Keratinocyte (primary cell): ENCODE results near the gene BRD7. TPM values are rescaled to one million over a fixed set of nuclear protein-coding genes. Genes with fewer than 3 reads are reported as not detected.

Experiments
- DNase-seq: peaks from one replicate; pipeline ENCODE4 v3.0.0-alpha.2; 2011; ENCODE audit warnings: low read depth, missing footprints, low spot score
- FAIRE-seq: peaks from 2 replicates; lab custom pipeline; 2011; peaks lifted over from hg19 to GRCh38; lab: Jason Lieb, UNC
- H2AFZ ChIP-seq: 2 replicates; pipeline ENCODE4 v1.6.0; 2012; ENCODE audit warnings: low read length, control low read depth, inconsistent platforms; ENCODE audit not compliant: control insufficient read depth
- H3K27ac ChIP-seq: 2 replicates; pipeline ENCODE4 v1.5.1; 2011; ENCODE audit warnings: low read length; ENCODE audit not compliant: control insufficient read depth, insufficient read depth
- H3K27me3 ChIP-seq: 3 replicates; pipeline ENCODE4 v1.6.0; 2011; ENCODE audit warnings: low read length; ENCODE audit not compliant: control insufficient read depth, insufficient read depth; ENCODE audit errors: extremely low read depth
- H3K36me3 ChIP-seq, 2 experiments: 2 replicates in 1 of 2; 3 replicates in 1 of 2; pipeline ENCODE4 v1.5.1; 2011; ENCODE audit warnings: low read length in 2 of 2, mild to moderate bottlenecking in 1 of 2; ENCODE audit not compliant: control insufficient read depth in 2 of 2, insufficient read depth in 2 of 2; ENCODE audit errors: extremely low read depth in 1 of 2
- H3K4me1 ChIP-seq: 3 replicates; pipeline ENCODE4 v1.5.1; 2011; ENCODE audit warnings: low read length; ENCODE audit not compliant: control insufficient read depth, insufficient read depth; ENCODE audit errors: extremely low read depth
- H3K4me2 ChIP-seq: 3 replicates; pipeline ENCODE4 v1.6.0; 2011; ENCODE audit warnings: low read depth, low read length; ENCODE audit not compliant: control insufficient read depth, insufficient read depth; ENCODE audit errors: extremely low read depth
- H3K4me3 ChIP-seq, 3 experiments: fragments of 200-600 bp in 1 of 3; sonication (generic) in 1 of 3; 2 replicates in 2 of 3; 3 replicates in 1 of 3; pipeline ENCODE4 v1.5.1; 2011 to 2016; ENCODE audit warnings: low read length in 3 of 3, mild to moderate bottlenecking in 3 of 3, control low read depth in 2 of 3, inconsistent platforms in 1 of 3, low read depth in 1 of 3, mixed read lengths in 1 of 3, mixed run types in 1 of 3, moderate library complexity in 1 of 3; ENCODE audit not compliant: control insufficient read depth in 2 of 3, insufficient read depth in 2 of 3; ENCODE audit errors: extremely low read depth in 1 of 3
- H3K79me2 ChIP-seq: 2 replicates; pipeline ENCODE4 v1.6.0; 2012; ENCODE audit warnings: low read length; ENCODE audit not compliant: control insufficient read depth, insufficient read depth
- H3K9ac ChIP-seq: 3 replicates; pipeline ENCODE4 v1.6.0; 2011; ENCODE audit warnings: low read length; ENCODE audit not compliant: control insufficient read depth, insufficient read depth; ENCODE audit errors: extremely low read depth
- H3K9me1 ChIP-seq: 3 replicates; pipeline ENCODE4 v1.6.0; 2011; ENCODE audit warnings: low read length; ENCODE audit not compliant: control insufficient read depth, insufficient read depth; ENCODE audit errors: extremely low read depth
- H3K9me3 ChIP-seq: 2 replicates; pipeline ENCODE4 v1.5.1; 2012; ENCODE audit warnings: low read depth, low read length; ENCODE audit not compliant: control insufficient read depth
- H4K20me1 ChIP-seq: 3 replicates; pipeline ENCODE4 v1.6.0; 2011; ENCODE audit warnings: low read length; ENCODE audit not compliant: control insufficient read depth, insufficient read depth; ENCODE audit errors: extremely low read depth
- CTCF ChIP-seq, 3 experiments: IDR thresholded peaks in 1 of 3; conservative IDR thresholded peaks in 1 of 3; optimal IDR thresholded peaks in 1 of 3; 2 replicates in 2 of 3; 3 replicates in 1 of 3; pipeline versions ENCODE3 to v1.5.1; 2011; ENCODE audit warnings: low read length in 3 of 3, mild to moderate bottlenecking in 3 of 3, moderate library complexity in 2 of 3, control low read depth in 1 of 3, inconsistent platforms in 1 of 3; ENCODE audit not compliant: insufficient read depth in 2 of 3; ENCODE audit errors: extremely low read depth in 1 of 3
- EZH2 ChIP-seq: IDR thresholded peaks from one replicate; pipeline ENCODE4 v1.6.1; 2012; ENCODE audit warnings: inconsistent platforms, mild to moderate bottlenecking, low read length, moderate library complexity
- dilution Hi-C: fragments of 300-500 bp; cut with MboI; formaldehyde crosslinking; loops from one replicate; pipeline ENCODE4 v1.7.0; 2020; ENCODE audit warnings: low sequenced_read_pairs; ENCODE audit not compliant: extremely low pct_ligation_motif_present
- polyA plus RNA-seq, 5 experiments: library from polyadenylated mRNA; depleted of rRNA in 3 of 5; stranded (reverse) in 3 of 5; stranded (forward) in 1 of 5; unstranded in 1 of 5; fragments of >200 nt; gene quantifications; 1 replicate in 1 of 5; 2 replicates in 3 of 5; 3 replicates in 1 of 5; pipeline versions ENCODE4 v1.2.1 to v1.2.3, GENCODE V29; 2011 to 2012; ENCODE audit warnings: missing spikeins in 2 of 5, low read depth in 1 of 5, low replicate concordance in 1 of 5

The BRD7 gene
- polyA plus RNA-seq, 1 donor (not counting 4 experiments of a cell fraction or from before 2014, with no cell fraction given): 66.6 TPM

- H4K20me1 ChIP-seq: no peaks in the 10 kb centered on the region
- no peaks in the 10 kb centered on the region for H3K9me3 ChIP-seq
- H3K27ac ChIP-seq: no peak overlapping the region
- H2AFZ ChIP-seq: no peak overlapping the region
- DNase-seq (no peak), FAIRE-seq (no peak)
- dilution Hi-C loops: no loop called here
- no peak for TF ChIP-seq EZH2
- no peak for TF ChIP-seq CTCF (optimal IDR thresholded peaks at IDR 0.05 in 1 of 3, IDR thresholded peaks at IDR 0.05 in 1 of 3, conservative IDR thresholded peaks at IDR 0.05 in 1 of 3; ENCODE audit: extremely low read depth in 1 of 3, insufficient read depth in 2 of 3, low read length in 3 of 3)
- no peak overlapping the region for H3K4me3 ChIP-seq
- no peak overlapping the region for H3K4me2 ChIP-seq
- H3K36me3 ChIP-seq: peaks cover 0 to 13% of the 10 kb centered on the region in 2 experiments
- H3K4me1 ChIP-seq: peaks cover 2% of the 10 kb centered on the region
- no peak overlapping the region for H3K9ac ChIP-seq
- H3K79me2 ChIP-seq: no peaks in the 10 kb centered on the region
- no peaks in the 10 kb centered on the region for H3K27me3 ChIP-seq
- no peaks in the 10 kb centered on the region for H3K9me1 ChIP-seq
Observed at GRCh38 chr16:50299508-50300105, 69.2 kb downstream of the BRD7 start.

GRCh38 chr16:50298591-50299507 lies 69.9 kb downstream of the BRD7 start:
- H3K4me2 ChIP-seq: no peak overlapping the region

More at GRCh38 chr16:50298591-50299507, 69.9 kb downstream of the BRD7 start:
- H3K36me3 ChIP-seq: peaks cover 0 to 17% of the 10 kb centered on the region in 2 experiments
- no peak overlapping the region for H3K4me3 ChIP-seq
- no peak overlapping the region for H2AFZ ChIP-seq
- FAIRE-seq (no peak), DNase-seq (no peak)
- TF ChIP-seq CTCF (optimal IDR thresholded peaks at IDR 0.05 in 1 of 3, IDR thresholded peaks at IDR 0.05 in 1 of 3, conservative IDR thresholded peaks at IDR 0.05 in 1 of 3; ENCODE audit: extremely low read depth in 1 of 3, insufficient read depth in 2 of 3, low read length in 3 of 3): no peak
- H4K20me1 ChIP-seq: no peaks in the 10 kb centered on the region
- no peak overlapping the region for H3K27ac ChIP-seq
- dilution Hi-C loops: no loop called here
- H3K79me2 ChIP-seq: no peaks in the 10 kb centered on the region
- no peaks in the 10 kb centered on the region for H3K9me3 ChIP-seq
- no peak overlapping the region for H3K9ac ChIP-seq
- H3K27me3 ChIP-seq: no peaks in the 10 kb centered on the region
- H3K9me1 ChIP-seq: no peaks in the 10 kb centered on the region
- peaks cover 2% of the 10 kb centered on the region for H3K4me1 ChIP-seq
